HG03064 (cell line): Measurements from ENCODE around the gene EPB41L4A.
"Not testable (repeated sequence)": the region's sequence is repeated elsewhere in the genome, so short reads cannot be mapped to it uniquely, and the experiment has no call there.

Source experiments
- ATAC-seq: cut with Tn5 transposase; IDR thresholded peaks from one replicate; pipeline ENCODE4 v1.9.1; 2021; ENCODE audit warnings: low read depth; ENCODE audit not compliant: unreplicated experiment

EPB41L4A gene

GRCh38 chr5:112401924-112402323, 17.2 kb downstream of the EPB41L4A start:
- ATAC-seq, result no peak

GRCh38 chr5:112397690-112398089, 21.4 kb downstream of the EPB41L4A start:
- ATAC-seq, result no peak

GRCh38 chr5:112396430-112396829, 22.6 kb downstream of the EPB41L4A start:
- no peak for ATAC-seq

- ATAC-seq, result not testable (repeated sequence)
Measured at GRCh38 chr5:112395299-112395698, 23.8 kb downstream of the EPB41L4A start.

GRCh38 chr5:112390327-112390726, 28.8 kb downstream of the EPB41L4A start:
- no peak for ATAC-seq

GRCh38 chr5:112388739-112389138, 30.3 kb downstream of the EPB41L4A start:
- no peak for ATAC-seq

GRCh38 chr5:112388074-112388473, 31.0 kb downstream of the EPB41L4A start:
- ATAC-seq, result no peak

- ATAC-seq, result no peak
Measured at GRCh38 chr5:112386766-112387165, 32.3 kb downstream of the EPB41L4A start.

GRCh38 chr5:112385969-112386368, 33.1 kb downstream of the EPB41L4A start:
- ATAC-seq, result no peak

GRCh38 chr5:112385566-112385965, 33.5 kb downstream of the EPB41L4A start:
- ATAC-seq, result no peak

- no peak for ATAC-seq
Measured at GRCh38 chr5:112384523-112384922, 34.6 kb downstream of the EPB41L4A start.

GRCh38 chr5:112382886-112383285, 36.2 kb downstream of the EPB41L4A start:
- ATAC-seq, result no peak

- no peak for ATAC-seq
Measured at GRCh38 chr5:112381521-112381920, 37.6 kb downstream of the EPB41L4A start.

- ATAC-seq, result no peak
Measured at GRCh38 chr5:112379542-112380325, 39.3 kb downstream of the EPB41L4A start.

- no peak for ATAC-seq
Measured at GRCh38 chr5:112374818-112375217, 44.3 kb downstream of the EPB41L4A start.

- ATAC-seq, result no peak
Measured at GRCh38 chr5:112374356-112374755, 44.7 kb downstream of the EPB41L4A start.

GRCh38 chr5:112373885-112374284, 45.2 kb downstream of the EPB41L4A start:
- no peak for ATAC-seq

- ATAC-seq, result no peak
Measured at GRCh38 chr5:112372543-112372942, 46.5 kb downstream of the EPB41L4A start.

GRCh38 chr5:112371067-112371466, 48.0 kb downstream of the EPB41L4A start:
- no peak for ATAC-seq

- no peak for ATAC-seq
Measured at GRCh38 chr5:112367400-112367799, 51.7 kb downstream of the EPB41L4A start.

GRCh38 chr5:112366987-112367386, 52.1 kb downstream of the EPB41L4A start:
- ATAC-seq, result no peak

- not testable (repeated sequence) for ATAC-seq
Measured at GRCh38 chr5:112360740-112361139, 58.3 kb downstream of the EPB41L4A start.
